Glutamatergic neuron (in vitro differentiated cells): ENCODE measurements around the gene METTL18. TPM values are rescaled to one million over a fixed set of nuclear protein-coding genes. Genes with fewer than 3 reads are reported as not detected.
"Not testable (repeated sequence)": the region's sequence is repeated elsewhere in the genome, so short reads cannot be mapped to it uniquely, and the experiment has no call there.

ENCODE experiments used
- DNase-seq: peaks from one replicate; pipeline ENCODE4 v3.0.0; 2022
- H3K27ac Mint-ChIP-seq: one replicate; pipeline ENCODE4 v1.8.0; 2020; ENCODE audit warnings: mild to moderate bottlenecking, mixed read lengths, inconsistent platforms; ENCODE audit not compliant: unreplicated experiment
- H3K27me3 Mint-ChIP-seq: one replicate; pipeline ENCODE4 v1.8.0; 2020; ENCODE audit warnings: mild to moderate bottlenecking, moderate library complexity, mixed read lengths, inconsistent platforms; ENCODE audit not compliant: unreplicated experiment
- H3K36me3 Mint-ChIP-seq: one replicate; pipeline ENCODE4 v1.8.0; 2020; ENCODE audit warnings: mild to moderate bottlenecking, mixed read lengths, inconsistent platforms; ENCODE audit not compliant: unreplicated experiment
- H3K4me1 Mint-ChIP-seq: one replicate; pipeline ENCODE4 v1.8.0; 2020; ENCODE audit warnings: mild to moderate bottlenecking, low read depth, mixed read lengths, inconsistent platforms; ENCODE audit not compliant: unreplicated experiment
- H3K4me3 Mint-ChIP-seq: one replicate; pipeline ENCODE4 v1.8.0; 2020; ENCODE audit warnings: mild to moderate bottlenecking, mixed read lengths, inconsistent platforms; ENCODE audit not compliant: unreplicated experiment
- H3K9me3 Mint-ChIP-seq: one replicate; pipeline ENCODE4 v1.8.0; 2020; ENCODE audit warnings: mild to moderate bottlenecking, moderate library complexity, mixed read lengths, inconsistent platforms; ENCODE audit not compliant: unreplicated experiment
- CTCF ChIP-seq: fragments of 200-600 bp; sonication (generic); IDR thresholded peaks from one replicate; pipeline ENCODE4 v1.5.0; 2021; ENCODE audit not compliant: partially characterized antibody, unreplicated experiment
- total RNA-seq: library from RNA; stranded (reverse); fragmentation: NEBNext Ultra II Directional; extraction: Animal tissue kit (Norgen Biotek cat#: 25700); gene quantifications from one replicate; pipeline ENCODE4 v1.2.1, GENCODE V29; 2021; ENCODE audit not compliant: unreplicated experiment

METTL18 gene
- total RNA-seq, 1 donor from 2014 or later, result 5.1 TPM

GRCh38 chr1:169814265-169814664, 19.6 kb upstream of the METTL18 start:
- no peak overlapping the region for H3K4me3 Mint-ChIP-seq

GRCh38 chr1:169812131-169812530, 17.4 kb upstream of the METTL18 start:
- Mint-ChIP-seq H3K27me3 (no peaks in the 10 kb centered on the region), H3K4me1 (no peaks in the 10 kb centered on the region), H3K4me3 (no peak overlapping the region), H3K27ac (no peak overlapping the region), H3K9me3 (no peaks in the 10 kb centered on the region), H3K36me3 (no peaks in the 10 kb centered on the region)
- TF ChIP-seq CTCF, result no peak
- no peak for DNase-seq

More at GRCh38 chr1:169814265-169814664, 19.6 kb upstream of the METTL18 start:
- no peak for TF ChIP-seq CTCF
- Mint-ChIP-seq H3K36me3 (no peaks in the 10 kb centered on the region), H3K27ac (no peak overlapping the region), H3K9me3 (no peaks in the 10 kb centered on the region), H3K4me1 (no peaks in the 10 kb centered on the region), H3K27me3 (no peaks in the 10 kb centered on the region)
- no peak for DNase-seq

GRCh38 chr1:169811418-169812035, 16.8 kb upstream of the METTL18 start:
- not testable (repeated sequence) for H3K4me3 Mint-ChIP-seq, DNase-seq, H3K36me3 Mint-ChIP-seq, H3K27ac Mint-ChIP-seq, H3K9me3 Mint-ChIP-seq, H3K27me3 Mint-ChIP-seq, H3K4me1 Mint-ChIP-seq

GRCh38 chr1:169809370-169810095, 14.8 kb upstream of the METTL18 start:
- TF ChIP-seq CTCF, result peak; percentile 77
- no peaks in the 10 kb centered on the region for H3K27me3 Mint-ChIP-seq
- H3K27ac Mint-ChIP-seq, result no peak overlapping the region
- H3K9me3 Mint-ChIP-seq, result no peaks in the 10 kb centered on the region
- no peaks in the 10 kb centered on the region for H3K36me3 Mint-ChIP-seq
- H3K4me3 Mint-ChIP-seq, result no peak overlapping the region
- H3K4me1 Mint-ChIP-seq, result no peaks in the 10 kb centered on the region
- DNase-seq, result no peak

GRCh38 chr1:169804941-169805340, 10.2 kb upstream of the METTL18 start:
- no peaks in the 10 kb centered on the region for H3K27me3 Mint-ChIP-seq
- no peak overlapping the region for H3K27ac Mint-ChIP-seq
- no peak overlapping the region for H3K4me3 Mint-ChIP-seq
- H3K9me3 Mint-ChIP-seq, result no peaks in the 10 kb centered on the region
- no peaks in the 10 kb centered on the region for H3K36me3 Mint-ChIP-seq
- H3K4me1 Mint-ChIP-seq, result no peaks in the 10 kb centered on the region
- no peak for DNase-seq
- no peak for TF ChIP-seq CTCF
